Parathyroid adenoma (tissue), 2 donors: Measurements from ENCODE around the gene LCOR.

ENCODE experiments used
- H2AFZ ChIP-seq: fragments of 300-600 bp; sonication (generic); one replicate; pipeline ENCODE4 v1.7.0; 2017; ENCODE audit warnings: antibody characterized with exemption, mild to moderate bottlenecking
- H3K27ac ChIP-seq: fragments of 300-600 bp; sonication (generic); one replicate; pipeline ENCODE4 v1.7.0; 2017
- H3K27me3 ChIP-seq: fragments of 300-600 bp; sonication (generic); one replicate; pipeline ENCODE4 v1.7.0; 2017; ENCODE audit warnings: low read length; ENCODE audit not compliant: control insufficient read depth, insufficient read depth
- H3K36me3 ChIP-seq: fragments of 300-600 bp; sonication (generic); one replicate; pipeline ENCODE4 v1.7.0; 2017; ENCODE audit warnings: low read length; ENCODE audit not compliant: control insufficient read depth, insufficient read depth
- H3K4me1 ChIP-seq: fragments of 300-600 bp; sonication (generic); one replicate; pipeline ENCODE4 v1.7.0; 2017; ENCODE audit warnings: control low read depth
- H3K4me2 ChIP-seq: fragments of 300-600 bp; sonication (generic); one replicate; pipeline ENCODE4 v1.7.0; 2017; ENCODE audit warnings: low read length
- H3K4me3 ChIP-seq: fragments of 300-600 bp; sonication (generic); one replicate; pipeline ENCODE4 v1.7.0; 2017; ENCODE audit warnings: low read depth, low read length
- H3K79me2 ChIP-seq: fragments of 300-600 bp; sonication (generic); one replicate; pipeline ENCODE4 v1.7.0; 2017; ENCODE audit warnings: control low read depth
- H3K9ac ChIP-seq: fragments of 300-600 bp; sonication (generic); one replicate; pipeline ENCODE4 v1.7.0; 2017; ENCODE audit warnings: mild to moderate bottlenecking
- H3K9me3 ChIP-seq: fragments of 300-600 bp; sonication (generic); one replicate; pipeline ENCODE4 v1.7.0; 2017; ENCODE audit warnings: low read length; ENCODE audit not compliant: control insufficient read depth
- TF ChIP-seq, protein P1 (sequence below): fragments of 300-600 bp; sonication (generic); IDR thresholded peaks from one replicate; pipeline ENCODE4 v1.7.0; 2017; ENCODE audit warnings: antibody characterized with exemption, mild to moderate bottlenecking
- donor health status: primary hyperparathyroidism.

Gene LCOR

DNA sequence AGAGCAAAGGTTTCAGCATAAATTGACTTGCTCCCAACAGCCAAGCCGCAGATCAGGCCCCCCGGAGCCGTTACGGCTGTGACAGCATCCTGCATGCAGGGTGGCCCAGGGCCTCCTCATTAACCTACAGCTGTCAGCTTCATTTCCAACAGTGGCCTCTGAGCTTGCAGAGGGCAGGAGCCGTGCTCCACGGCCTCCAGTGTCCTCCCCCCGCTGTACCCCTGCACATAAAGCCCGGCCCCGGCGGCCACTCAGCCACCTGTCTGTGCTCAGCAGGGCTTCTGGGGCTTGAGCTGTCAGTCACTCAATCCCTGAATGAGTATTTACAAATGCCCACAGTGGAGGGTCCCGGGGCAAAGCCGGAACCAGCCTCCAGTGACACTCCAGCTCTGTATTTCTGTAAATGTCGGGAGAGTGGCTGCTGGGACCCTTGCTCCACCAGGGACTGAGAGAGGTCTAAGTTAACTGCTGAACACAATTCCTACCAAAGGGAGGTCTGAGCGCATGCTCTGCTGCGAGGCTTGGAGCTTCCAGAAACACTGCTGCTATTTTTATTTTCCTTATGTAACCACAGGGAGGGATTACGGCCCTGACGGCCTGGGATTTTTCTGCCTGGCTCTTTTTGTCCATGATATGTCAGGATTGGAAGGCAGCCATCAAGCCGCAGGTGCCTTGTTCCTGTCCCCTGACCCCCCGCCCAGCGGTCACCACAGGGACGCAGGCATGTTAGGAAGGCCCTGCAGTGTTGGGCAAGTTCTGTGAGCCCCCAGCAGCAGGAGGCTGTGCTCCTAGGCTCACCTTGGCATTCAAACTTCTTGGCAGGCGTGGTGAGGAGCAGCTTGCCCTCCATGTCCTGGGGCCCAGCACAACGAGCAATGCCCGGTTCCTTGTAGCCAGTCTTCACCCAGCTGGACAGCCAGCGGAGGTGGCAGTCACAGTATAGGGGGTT is 188.6 kb downstream of the LCOR start:
- Histone ChIP-seq H3K36me3 (no peaks in the 10 kb centered on the region), H3K27ac (no peak overlapping the region), H3K79me2 (no peaks in the 10 kb centered on the region), H3K27me3 (no peaks in the 10 kb centered on the region), H3K9me3 (no peaks in the 10 kb centered on the region), H3K9ac (no peak overlapping the region), H3K4me1 (no peaks in the 10 kb centered on the region), H2AFZ (no peak overlapping the region), H3K4me2 (no peak overlapping the region), H3K4me3 (no peak overlapping the region)
- TF ChIP-seq, protein P1, sequence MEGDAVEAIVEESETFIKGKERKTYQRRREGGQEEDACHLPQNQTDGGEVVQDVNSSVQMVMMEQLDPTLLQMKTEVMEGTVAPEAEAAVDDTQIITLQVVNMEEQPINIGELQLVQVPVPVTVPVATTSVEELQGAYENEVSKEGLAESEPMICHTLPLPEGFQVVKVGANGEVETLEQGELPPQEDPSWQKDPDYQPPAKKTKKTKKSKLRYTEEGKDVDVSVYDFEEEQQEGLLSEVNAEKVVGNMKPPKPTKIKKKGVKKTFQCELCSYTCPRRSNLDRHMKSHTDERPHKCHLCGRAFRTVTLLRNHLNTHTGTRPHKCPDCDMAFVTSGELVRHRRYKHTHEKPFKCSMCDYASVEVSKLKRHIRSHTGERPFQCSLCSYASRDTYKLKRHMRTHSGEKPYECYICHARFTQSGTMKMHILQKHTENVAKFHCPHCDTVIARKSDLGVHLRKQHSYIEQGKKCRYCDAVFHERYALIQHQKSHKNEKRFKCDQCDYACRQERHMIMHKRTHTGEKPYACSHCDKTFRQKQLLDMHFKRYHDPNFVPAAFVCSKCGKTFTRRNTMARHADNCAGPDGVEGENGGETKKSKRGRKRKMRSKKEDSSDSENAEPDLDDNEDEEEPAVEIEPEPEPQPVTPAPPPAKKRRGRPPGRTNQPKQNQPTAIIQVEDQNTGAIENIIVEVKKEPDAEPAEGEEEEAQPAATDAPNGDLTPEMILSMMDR = no peak

DNA sequence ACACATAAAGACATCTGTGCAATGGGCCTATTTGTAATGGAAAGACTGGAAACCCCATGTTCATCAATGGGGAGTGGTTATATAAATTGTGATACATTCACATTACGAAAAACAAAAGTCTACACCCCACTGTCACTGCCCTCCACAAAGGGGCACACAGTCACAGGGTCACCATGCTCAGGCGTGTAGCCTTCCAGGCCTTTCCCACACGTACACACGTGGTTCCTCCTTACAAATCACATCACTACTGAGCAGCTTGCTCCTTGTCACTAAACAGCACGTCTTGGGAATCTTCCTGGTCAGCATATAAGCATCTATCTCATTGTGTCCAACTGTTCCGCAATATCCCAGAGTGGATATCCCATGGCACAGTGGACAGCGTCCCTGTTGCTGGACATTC is 190.5 kb downstream of the LCOR start:
- Histone ChIP-seq H3K27ac (no peak overlapping the region), H3K36me3 (no peaks in the 10 kb centered on the region), H3K9ac (no peak overlapping the region), H3K4me2 (no peak overlapping the region), H3K4me3 (no peak overlapping the region), H3K4me1 (no peaks in the 10 kb centered on the region), H2AFZ (no peak overlapping the region), H3K9me3 (no peaks in the 10 kb centered on the region), H3K79me2 (no peaks in the 10 kb centered on the region), H3K27me3 (no peaks in the 10 kb centered on the region)
- TF ChIP-seq, protein P1 = no peak

DNA sequence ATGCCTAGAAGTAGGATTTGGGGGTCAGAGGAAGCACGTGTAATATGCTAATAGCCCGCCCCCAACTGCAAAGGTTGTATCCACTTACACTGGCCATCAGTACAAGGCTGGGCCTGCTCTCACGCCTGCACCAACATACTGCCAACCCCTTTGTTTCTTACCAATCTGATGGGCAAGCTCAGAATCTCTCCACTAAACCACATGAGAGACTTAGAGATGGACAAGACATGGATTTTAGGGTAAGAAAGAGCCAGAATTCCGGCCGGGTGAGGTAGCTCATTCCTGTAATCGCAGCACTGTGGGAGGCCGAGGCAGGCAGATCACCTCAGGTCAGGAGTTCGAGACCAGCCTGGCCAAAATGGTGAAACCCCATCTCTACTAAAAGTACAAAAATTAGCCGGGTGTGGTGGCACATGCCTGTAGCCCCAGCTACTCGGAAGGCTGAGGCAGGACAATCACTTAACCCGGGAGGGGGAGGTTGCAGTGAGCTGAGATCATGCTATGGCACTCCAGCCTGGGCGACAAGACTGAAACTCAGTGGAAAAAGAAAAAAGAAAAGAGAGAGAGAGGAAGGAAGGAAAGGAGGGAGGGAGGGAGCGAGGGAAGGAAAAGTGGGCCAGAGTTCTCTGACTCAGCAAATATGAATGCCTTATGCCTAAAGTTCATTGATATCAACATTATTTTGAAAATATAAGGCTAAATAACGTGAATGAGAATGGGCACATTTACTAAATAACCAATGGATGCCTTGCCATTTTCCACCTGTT is 191.5 kb downstream of the LCOR start:
- TF ChIP-seq, protein P1 = no peak
- Histone ChIP-seq H3K9ac (no peak overlapping the region), H2AFZ (no peak overlapping the region), H3K27ac (no peak overlapping the region), H3K27me3 (no peaks in the 10 kb centered on the region), H3K4me3 (no peak overlapping the region), H3K4me1 (no peaks in the 10 kb centered on the region), H3K79me2 (no peaks in the 10 kb centered on the region), H3K36me3 (no peaks in the 10 kb centered on the region), H3K4me2 (no peak overlapping the region), H3K9me3 (no peaks in the 10 kb centered on the region)

DNA sequence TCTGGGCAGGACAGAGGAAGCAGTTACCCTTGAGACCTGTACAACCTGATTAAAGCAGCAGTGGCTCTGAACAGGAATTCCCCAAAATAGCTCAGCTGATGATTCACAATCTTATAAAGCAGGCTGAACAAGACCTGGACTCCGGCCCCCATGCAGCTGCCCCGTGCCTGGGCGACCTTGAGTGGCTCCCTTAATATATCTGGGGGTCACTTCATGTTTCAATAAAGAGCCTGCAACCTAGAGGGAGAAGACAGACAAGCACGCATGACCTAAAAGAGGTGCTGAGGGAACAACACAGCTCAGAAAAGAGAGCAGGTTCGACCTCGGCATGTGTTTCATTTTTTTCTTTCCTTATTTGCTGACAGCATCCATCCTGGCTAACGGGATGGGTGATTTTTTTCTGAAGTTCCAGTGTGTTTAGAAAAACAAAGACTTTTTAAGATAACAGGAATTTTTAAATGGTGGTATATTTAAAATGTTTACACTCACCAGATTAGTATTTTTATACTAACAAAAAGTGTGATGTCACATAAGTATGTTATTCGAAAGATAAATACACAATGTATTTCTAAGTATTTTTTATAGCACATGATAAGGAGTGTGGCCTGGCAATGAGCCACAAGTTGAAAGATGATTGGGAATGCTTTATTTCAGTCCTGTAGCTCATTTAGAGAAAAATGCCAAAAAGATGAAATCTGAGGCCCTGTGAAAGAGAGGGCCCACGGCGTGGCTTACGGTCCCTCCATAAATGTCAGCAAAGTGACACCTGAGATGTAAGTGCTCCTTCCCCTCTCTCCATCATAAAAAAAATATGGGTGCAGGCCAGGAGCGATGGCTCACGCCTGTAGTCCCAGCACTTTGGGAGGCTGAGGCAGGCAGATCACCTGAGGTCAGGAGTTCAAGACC is 192.3 kb downstream of the LCOR start:
- H3K27ac ChIP-seq = no peak overlapping the region
- TF ChIP-seq, protein P1 = no peak

More for the DNA sequence above, 192.3 kb downstream of the LCOR start:
- no peak overlapping the region for H3K4me3 ChIP-seq
- H3K4me2 ChIP-seq = no peak overlapping the region
- H3K9me3 ChIP-seq = no peaks in the 10 kb centered on the region
- no peaks in the 10 kb centered on the region for H3K79me2 ChIP-seq
- H2AFZ ChIP-seq = peak overlapping the region; percentile 64
- no peaks in the 10 kb centered on the region for H3K27me3 ChIP-seq
- no peaks in the 10 kb centered on the region for H3K36me3 ChIP-seq
- H3K9ac ChIP-seq = no peak overlapping the region
- H3K4me1 ChIP-seq = no peaks in the 10 kb centered on the region
